ENCODE results near the gene CAVIN3.

CAVIN3 gene

DNA sequence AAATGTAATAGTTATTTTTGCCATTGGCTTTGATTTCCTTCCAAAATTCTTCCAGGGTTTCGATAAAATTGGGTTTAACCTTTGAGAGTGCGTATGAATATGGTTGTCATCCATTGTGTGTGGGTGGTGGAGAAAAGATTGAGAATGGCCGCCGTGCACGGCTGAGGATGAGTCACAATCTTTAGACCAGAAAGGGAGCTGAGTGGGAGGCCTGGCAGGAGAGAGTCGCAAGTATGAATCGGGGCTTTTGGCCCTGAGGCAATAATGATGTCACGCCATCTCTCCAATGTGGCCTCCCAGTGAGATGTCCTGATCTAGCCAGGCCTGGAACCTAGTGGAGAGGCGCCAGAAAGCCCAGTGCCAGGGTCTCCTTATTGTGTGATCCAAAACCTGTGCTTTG, 36.9 kb upstream of the CAVIN3 start:
- peak; percentile 46 for DNase-seq (ENCODE audit: low read depth)
- TF ChIP-seq, protein P1, sequence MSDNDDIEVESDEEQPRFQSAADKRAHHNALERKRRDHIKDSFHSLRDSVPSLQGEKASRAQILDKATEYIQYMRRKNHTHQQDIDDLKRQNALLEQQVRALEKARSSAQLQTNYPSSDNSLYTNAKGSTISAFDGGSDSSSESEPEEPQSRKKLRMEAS (IDR thresholded peaks at IDR 0.05; ENCODE audit: low read depth, low read length), result no peak
- no peak for TF ChIP-seq CTCF (IDR thresholded peaks at IDR 0.05; ENCODE audit: low read depth, low read length)
- no peak for TF ChIP-seq POLR2A (IDR thresholded peaks at IDR 0.05; ENCODE audit: extremely low read depth, insufficient read length)
- no peak for TF ChIP-seq MYC (IDR thresholded peaks at IDR 0.05; ENCODE audit: low read depth, low read length)
- no peak overlapping the region for H3K4me3 ChIP-seq (ENCODE audit: low read depth, low read length)

GRCh38 chr11:6356503-6357055, 36.3 kb upstream of the CAVIN3 start:
- no peak overlapping the region for H3K4me3 ChIP-seq (ENCODE audit: low read depth, low read length)
- no peak for DNase-seq (ENCODE audit: low read depth)
- TF ChIP-seq POLR2A (IDR thresholded peaks at IDR 0.05; ENCODE audit: extremely low read depth, insufficient read length) (no peak), CTCF (IDR thresholded peaks at IDR 0.05; ENCODE audit: low read depth, low read length) (no peak), MYC (IDR thresholded peaks at IDR 0.05; ENCODE audit: low read depth, low read length) (no peak)
- TF ChIP-seq, protein P1 (IDR thresholded peaks at IDR 0.05; ENCODE audit: low read depth, low read length), result no peak

DNA sequence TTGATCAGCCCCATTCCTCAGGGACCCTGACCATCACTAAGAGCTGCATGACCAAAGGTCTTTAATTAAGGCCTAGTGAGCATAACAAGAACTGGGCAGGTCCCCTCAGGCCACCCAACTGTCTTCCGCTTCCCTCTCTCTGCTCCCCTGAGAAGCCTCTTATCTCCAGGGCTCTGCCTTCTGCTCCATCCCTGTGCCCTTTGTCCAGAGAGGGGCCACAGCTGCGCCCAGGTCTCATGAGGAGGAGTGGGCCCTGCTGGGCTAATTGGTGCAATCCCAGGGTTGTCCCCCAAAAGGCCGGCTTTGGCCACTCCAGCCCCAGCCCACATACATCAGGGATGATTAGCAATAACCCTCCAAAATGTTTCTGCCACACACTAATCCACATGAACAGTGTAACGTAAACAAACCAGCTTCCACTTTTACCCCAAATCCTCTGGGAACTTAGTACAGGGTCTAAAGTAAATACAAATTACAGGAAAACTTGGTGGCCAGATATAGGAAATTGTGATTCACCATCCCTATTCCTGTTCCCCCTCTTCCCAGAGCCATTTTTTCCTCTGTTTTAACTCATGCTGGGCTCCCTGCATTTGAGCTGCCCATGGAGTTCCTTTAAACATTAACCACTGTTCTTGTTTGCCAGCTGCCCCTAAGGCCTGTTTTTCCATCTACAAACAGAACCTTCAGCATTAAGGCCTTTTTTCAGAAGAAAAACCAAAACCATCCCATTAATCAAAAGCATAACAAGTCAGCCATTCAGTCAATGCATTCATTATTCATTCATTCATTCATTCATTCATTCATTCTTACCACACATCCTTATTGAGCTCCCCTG, 34.6 kb upstream of the CAVIN3 start:
- no peak for TF ChIP-seq CTCF (IDR thresholded peaks at IDR 0.05; ENCODE audit: low read depth, low read length)
- no peak for TF ChIP-seq POLR2A (IDR thresholded peaks at IDR 0.05; ENCODE audit: extremely low read depth, insufficient read length)
- no peak for TF ChIP-seq MYC (IDR thresholded peaks at IDR 0.05; ENCODE audit: low read depth, low read length)
- TF ChIP-seq, protein P1 (IDR thresholded peaks at IDR 0.05; ENCODE audit: low read depth, low read length), result no peak
- no peak for DNase-seq (ENCODE audit: low read depth)
- H3K4me3 ChIP-seq (ENCODE audit: low read depth, low read length), result no peak overlapping the region

GRCh38 chr11:6353367-6353987, 33.2 kb upstream of the CAVIN3 start:
- DNase-seq (ENCODE audit: low read depth), result peak; percentile 56
- H3K4me3 ChIP-seq (ENCODE audit: low read depth, low read length), result no peak overlapping the region
- TF ChIP-seq, protein P1 (IDR thresholded peaks at IDR 0.05; ENCODE audit: low read depth, low read length), result no peak
- TF ChIP-seq CTCF (IDR thresholded peaks at IDR 0.05; ENCODE audit: low read depth, low read length), result peak; percentile 84

DNA sequence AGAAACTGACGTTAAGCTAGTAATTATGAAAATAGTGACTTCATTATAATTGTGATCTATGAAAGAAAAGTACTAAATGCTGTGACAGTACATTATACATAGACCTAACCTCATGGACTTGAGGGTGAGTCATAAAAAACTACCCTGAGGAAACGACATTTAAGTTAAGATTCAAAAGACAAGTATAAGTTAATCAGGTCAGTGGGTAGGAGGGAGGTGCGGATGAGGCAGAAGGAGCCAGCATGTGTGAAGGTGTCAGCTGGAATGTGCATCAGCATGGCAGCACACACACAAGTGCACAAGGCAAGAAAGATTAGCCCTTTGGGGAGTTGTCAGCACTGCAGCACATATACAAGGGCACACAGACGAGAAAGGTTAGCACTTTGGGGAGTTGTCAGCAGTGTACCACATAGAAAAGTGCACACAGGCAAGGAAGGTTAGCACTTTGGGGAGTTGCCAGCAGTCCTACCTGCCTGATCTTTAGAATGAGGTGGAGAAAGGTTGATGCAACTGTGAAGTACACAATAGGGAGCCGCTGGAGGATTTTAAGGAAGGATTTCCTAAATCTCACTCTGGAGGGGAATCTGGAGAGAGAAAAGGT, 31.6 kb upstream of the CAVIN3 start:
- no peak for DNase-seq (ENCODE audit: low read depth)
- no peak overlapping the region for H3K4me3 ChIP-seq (ENCODE audit: low read depth, low read length)
- TF ChIP-seq POLR2A (IDR thresholded peaks at IDR 0.05; ENCODE audit: extremely low read depth, insufficient read length) (no peak), MYC (IDR thresholded peaks at IDR 0.05; ENCODE audit: low read depth, low read length) (no peak), CTCF (IDR thresholded peaks at IDR 0.05; ENCODE audit: low read depth, low read length) (no peak)
- TF ChIP-seq, protein P1 (IDR thresholded peaks at IDR 0.05; ENCODE audit: low read depth, low read length), result no peak
